NCI-H2107 treated with DMSO at 0.1 percent for 48 hours (cell line): ENCODE measurements around the gene CKAP5.
"Not testable (repeated sequence)": the region's sequence is repeated elsewhere in the genome, so short reads cannot be mapped to it uniquely, and the experiment has no call there.

Experiments
- DNase-seq: peaks from one replicate; lab custom pipeline; 2025; ENCODE audit not compliant: unreplicated experiment; lab: John Stamatoyannopoulos, UW

CKAP5 gene

GRCh38 chr11:46855863-46856262, 9.8 kb upstream of the CKAP5 start:
- no peak for DNase-seq

DNA sequence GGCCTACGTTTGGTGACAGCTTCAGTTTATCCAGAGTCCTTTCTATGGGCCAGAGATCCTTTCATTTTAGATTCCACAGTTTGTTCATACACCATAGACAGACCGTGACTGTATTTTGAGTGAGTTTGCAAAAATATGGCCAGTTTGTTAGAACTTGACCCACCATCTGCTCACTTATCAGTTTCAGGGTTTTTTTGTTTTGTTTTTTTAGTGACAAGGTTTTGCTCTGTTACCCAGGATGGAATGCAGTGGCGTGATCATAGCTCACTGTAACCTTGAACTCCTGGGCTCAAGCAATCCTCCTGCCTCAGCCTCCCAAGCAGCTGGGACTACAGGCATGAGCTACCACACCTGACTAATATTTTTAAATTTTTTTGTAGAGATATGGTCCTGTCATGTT, 9.1 kb upstream of the CKAP5 start:
- no peak for DNase-seq

DNA sequence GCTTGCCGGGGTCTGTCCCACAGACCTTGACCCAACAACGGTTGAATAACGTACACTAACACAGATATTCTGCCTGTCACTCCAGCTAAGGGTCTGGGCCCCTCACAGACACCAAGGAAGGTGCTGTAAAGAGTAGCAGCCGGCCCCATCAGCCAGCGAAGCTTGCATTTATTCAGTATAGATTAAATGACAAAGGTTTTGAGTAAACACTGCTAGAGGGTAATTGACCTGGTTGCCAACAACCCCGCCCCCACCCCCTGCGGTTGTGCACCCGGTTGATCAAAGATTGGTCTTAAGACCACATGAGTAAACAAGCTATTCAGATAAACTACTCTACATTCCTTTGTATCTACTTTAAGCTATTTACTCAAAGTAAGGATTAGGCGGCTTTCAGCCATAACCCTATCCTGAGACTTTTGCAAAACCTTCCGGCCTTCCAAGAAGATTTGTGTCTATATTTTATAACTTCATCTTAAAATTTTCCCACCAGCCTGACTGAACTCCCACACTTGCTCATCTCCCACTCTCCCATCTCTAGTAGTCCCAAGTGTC, 4.8 kb upstream of the CKAP5 start:
- no peak for DNase-seq

GRCh38 chr11:46849631-46850030, 3.6 kb upstream of the CKAP5 start:
- no peak for DNase-seq

GRCh38 chr11:46846510-46846830, 390 bp upstream of the CKAP5 start:
- DNase-seq: no peak

DNA sequence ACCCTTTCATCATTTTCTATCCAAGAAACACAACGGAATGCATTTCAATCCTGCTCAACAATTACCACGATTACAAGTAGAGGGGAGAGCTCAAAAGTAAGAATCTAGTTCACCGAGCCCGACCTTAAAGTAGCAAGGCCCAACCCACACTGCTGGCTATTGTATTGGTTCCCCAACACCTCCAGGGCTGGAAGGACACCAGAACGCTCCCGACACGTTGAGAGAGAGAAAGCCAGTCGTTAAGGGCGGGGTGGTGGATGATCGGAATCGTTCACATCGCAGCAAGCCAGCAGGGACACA, 690 bp downstream of the CKAP5 start:
- DNase-seq: peak; percentile 46

GRCh38 chr11:46840116-46840515, 6.0 kb downstream of the CKAP5 start:
- DNase-seq: no peak

GRCh38 chr11:46838501-46838900, 7.6 kb downstream of the CKAP5 start:
- DNase-seq: no peak

- DNase-seq: no peak
These were observed 8.2 kb downstream of the CKAP5 start for GRCh38 chr11:46837860-46838259.

DNA sequence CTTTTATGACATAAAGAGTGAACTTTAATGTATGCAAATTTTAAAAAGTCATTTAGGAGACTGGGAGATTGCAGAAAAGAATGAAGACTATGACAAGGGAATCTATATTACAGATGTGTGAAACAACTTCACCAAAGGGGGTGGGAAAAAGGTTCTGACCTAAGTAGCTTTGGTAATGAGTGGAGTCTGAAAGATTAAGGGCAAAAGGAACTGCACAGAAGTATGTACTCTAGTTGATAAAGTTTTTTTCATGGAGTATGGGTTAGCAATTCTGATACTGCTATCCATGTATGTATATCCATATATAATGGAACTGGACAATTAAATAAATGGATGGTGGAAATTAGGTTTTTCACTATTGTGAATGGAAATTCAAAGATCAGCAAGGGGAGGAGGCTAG, 9.2 kb downstream of the CKAP5 start:
- DNase-seq: no peak

DNA sequence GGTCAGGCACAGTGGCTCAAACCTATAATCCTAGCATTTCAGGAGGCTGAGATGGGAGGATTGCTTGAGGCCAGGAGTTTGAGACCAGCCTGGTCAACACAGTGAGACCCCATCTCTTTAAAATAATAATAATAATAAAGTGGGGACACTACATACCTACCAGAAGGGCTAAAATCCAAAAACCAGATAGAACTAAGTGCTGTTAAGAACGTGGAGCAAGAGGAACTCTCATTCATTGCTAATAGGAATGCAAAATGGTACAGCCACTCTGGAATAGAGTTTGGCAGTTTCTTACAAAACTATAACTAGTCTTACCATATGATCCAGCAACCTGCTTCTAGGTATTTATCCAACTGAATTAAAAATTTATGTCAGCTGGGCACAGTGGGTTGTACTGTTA, 9.6 kb downstream of the CKAP5 start:
- no peak for DNase-seq

- no peak for DNase-seq
These were observed 10.2 kb downstream of the CKAP5 start for GRCh38 chr11:46835897-46836296.

GRCh38 chr11:46834821-46835220, 11.3 kb downstream of the CKAP5 start:
- no peak for DNase-seq

DNA sequence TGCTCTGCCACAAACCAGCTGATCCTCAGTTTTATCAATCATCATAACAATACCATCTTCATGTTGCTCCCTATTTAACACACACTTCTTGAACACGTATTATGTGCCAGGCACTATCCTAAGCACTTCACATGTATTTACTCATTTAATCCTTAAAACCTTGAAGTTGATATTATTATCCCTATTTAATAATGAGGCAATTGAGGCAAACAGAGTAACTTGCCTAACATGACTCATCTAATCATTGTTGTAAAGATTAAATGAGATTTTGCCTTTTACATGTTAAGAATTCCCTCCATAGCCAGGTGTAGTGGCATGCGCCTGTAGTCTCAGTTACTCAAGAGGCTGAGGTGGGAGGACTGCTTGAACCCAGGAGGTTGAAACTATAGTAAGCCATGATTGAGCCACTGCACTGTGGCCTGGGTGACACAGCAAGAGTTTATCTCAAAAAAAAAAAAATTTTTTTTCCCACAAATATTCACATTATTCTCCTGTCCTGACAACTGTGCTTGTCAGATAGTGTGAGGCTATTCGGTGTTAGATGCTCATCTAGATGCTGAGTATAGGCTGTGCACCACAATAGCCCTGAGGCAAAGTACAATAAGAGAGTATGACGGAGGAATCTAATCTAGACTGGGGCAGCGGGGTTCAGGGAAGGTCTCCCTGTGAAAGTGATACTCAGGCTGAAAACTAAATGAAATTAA, 13.4 kb downstream of the CKAP5 start:
- no peak for DNase-seq

GRCh38 chr11:46827995-46828394, 18.1 kb downstream of the CKAP5 start:
- DNase-seq: no peak

DNA sequence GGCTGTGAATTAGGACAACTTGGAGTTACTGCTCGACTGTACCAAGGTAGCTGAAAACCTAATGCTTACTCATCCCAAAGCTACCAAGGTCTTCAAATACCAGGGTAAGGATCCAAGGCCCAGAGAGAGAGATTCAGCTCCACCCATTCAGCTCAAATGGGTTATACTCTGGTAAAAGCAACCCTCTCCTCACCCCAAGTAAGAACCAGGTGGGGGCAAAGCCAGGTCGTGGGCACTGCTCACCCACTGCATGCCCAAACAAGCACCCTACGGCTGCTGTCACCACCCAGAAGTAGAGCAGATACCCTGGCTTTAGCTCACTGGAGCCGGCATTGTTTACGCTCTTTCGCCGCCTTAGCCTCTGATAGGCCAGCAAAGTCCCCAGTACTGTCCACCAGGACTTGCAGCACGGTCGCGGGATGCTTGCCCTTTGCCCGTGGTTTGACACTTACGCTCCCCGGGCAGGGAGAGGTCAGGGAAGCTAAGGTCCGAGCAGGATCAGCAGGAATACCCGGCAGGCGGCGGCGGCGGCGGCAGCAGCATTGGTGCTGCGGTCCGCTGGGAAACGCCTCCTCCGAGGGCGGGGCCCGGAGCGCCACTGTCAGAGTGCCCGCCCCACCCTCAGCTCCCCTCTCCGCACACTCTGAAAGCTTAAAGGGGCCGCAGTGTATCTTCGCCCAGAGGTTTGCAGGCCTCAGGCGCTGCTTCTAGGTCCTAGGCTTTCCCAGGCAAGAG, 19.6 kb downstream of the CKAP5 start:
- no peak for DNase-seq

- no peak for DNase-seq
These were observed 37.2 kb downstream of the CKAP5 start for GRCh38 chr11:46808799-46809431.

GRCh38 chr11:46801694-46802470, 44.2 kb downstream of the CKAP5 start:
- no peak for DNase-seq

DNA sequence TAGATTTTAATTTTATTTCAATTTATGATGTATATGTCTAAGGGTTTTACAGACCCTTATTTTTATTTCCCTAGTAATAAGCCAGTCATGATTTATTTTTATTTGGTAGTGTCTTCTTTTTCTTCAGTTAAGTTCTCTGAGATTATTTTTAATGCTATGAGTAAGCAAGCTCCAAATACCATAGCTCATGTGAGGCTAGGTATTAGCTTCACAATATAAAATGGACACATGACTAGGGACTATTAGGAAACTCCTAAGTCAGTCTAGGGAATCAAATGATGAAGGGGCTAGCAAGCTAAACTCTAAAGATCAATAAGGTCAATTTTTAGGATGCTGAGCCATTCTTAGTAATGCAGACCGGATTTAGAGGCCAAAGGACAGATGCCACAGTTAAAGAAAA, 45.9 kb downstream of the CKAP5 start:
- DNase-seq: no peak

DNA sequence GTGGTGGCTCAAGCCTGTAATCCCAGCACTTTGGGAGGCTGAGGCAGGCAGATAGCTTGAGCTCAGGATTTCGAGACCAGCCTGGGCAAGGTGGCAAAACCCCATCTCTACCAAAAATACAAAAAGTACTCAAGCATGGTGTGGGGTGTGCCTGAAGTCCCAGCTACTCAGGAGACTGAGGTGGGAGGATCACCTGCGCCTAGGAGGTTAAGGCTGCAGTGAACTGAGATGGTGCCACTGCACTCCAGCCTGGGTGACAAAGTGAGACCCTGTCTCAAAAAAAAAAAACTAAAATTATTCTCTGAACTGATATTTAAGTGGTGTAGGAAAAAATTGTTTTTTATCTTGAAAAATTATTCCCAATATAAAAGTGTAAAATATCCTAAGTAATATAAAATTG, 46.4 kb downstream of the CKAP5 start:
- not testable (repeated sequence) for DNase-seq

DNA sequence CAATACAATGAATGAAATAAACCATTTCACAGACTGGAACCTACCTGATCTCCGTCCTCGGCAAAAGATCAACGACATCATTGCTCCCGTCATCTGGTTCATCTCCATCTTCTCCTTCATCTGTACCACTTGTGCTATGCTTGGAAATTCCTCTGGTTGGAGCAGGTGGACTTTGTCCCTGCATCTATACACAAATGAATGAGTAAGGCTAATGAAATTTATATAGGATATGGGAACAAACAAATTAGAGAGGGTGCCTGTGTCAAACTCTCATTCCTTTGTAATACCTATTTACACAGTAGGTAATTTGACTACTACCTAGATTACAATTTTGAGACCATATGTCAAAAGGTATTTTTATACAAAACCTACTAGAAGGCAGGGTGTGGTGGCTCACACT, 67.7 kb downstream of the CKAP5 start:
- DNase-seq: no peak

- DNase-seq: no peak
These were observed 69.2 kb downstream of the CKAP5 start for GRCh38 chr11:46776878-46777277.
